K562 (cell line): ENCODE data around the gene DCTN5. TPM values are rescaled to one million over a fixed set of nuclear protein-coding genes. Genes with fewer than 3 reads are reported as not detected.

ENCODE experiments used
- CBFA2T2 ChIP-seq: fragments of 450-650 bp; conservative IDR thresholded peaks from 2 replicates; pipeline ENCODE4 v1.6.1; 2017; ENCODE audit warnings: mild to moderate bottlenecking
- CGGBP1 ChIP-seq: fragments of 250-450 bp; sonication (Bioruptor Pico); IDR thresholded peaks from 2 replicates; pipeline ENCODE4 v1.9.0; 2021; ENCODE audit warnings: mild to moderate bottlenecking
- CREB5 ChIP-seq: fragments of 250-450 bp; sonication (Bioruptor Pico); IDR thresholded peaks from 2 replicates; pipeline ENCODE4 v1.5.0; 2020; ENCODE audit warnings: mild to moderate bottlenecking
- DACH1 ChIP-seq: fragments of 450-650 bp; IDR thresholded peaks from 2 replicates; pipeline ENCODE4 v1.6.1; 2018; ENCODE audit not compliant: partially characterized antibody
- GTF2A2 ChIP-seq: IDR thresholded peaks from 2 replicates; pipeline ENCODE4 v1.6.1; 2016; ENCODE audit warnings: mild to moderate bottlenecking, missing genetic modification characterization, missing compliant biosample characterization
- HINFP ChIP-seq: fragments of 450-650 bp; conservative IDR thresholded peaks from 2 replicates; pipeline ENCODE4 v1.6.1; 2016; ENCODE audit warnings: missing genetic modification characterization, low read depth, mild to moderate bottlenecking, control low read depth, missing compliant biosample characterization
- KDM4B ChIP-seq, 2 experiments: fragments of 450-650 bp in 1 of 2; sonication (generic) in 1 of 2; IDR thresholded peaks; 2 replicates each; pipeline ENCODE4 v1.6.1; 2016 to 2017; ENCODE audit warnings: borderline replicate concordance in 2 of 2, antibody characterized with exemption in 1 of 2, low read depth in 1 of 2, mild to moderate bottlenecking in 1 of 2
- MBD1 ChIP-seq: fragments of 250-450 bp; sonication (Bioruptor Pico); IDR thresholded peaks from 2 replicates; pipeline ENCODE4 v1.8.0; 2022; ENCODE audit warnings: inconsistent platforms
- NR0B1 ChIP-seq: fragments of 450-650 bp; IDR thresholded peaks from one replicate; pipeline ENCODE4 v1.6.1; 2018; ENCODE audit warnings: mild to moderate bottlenecking, moderate library complexity; ENCODE audit not compliant: partially characterized antibody
- NR1H2 ChIP-seq: sonication (generic); formaldehyde crosslinking; IDR thresholded peaks from 2 replicates; pipeline ENCODE4 v1.4.0; 2020; ENCODE audit warnings: mild to moderate bottlenecking, missing genetic modification reagents
- NR3C1 ChIP-seq: sonication (generic); formaldehyde crosslinking; IDR thresholded peaks from 2 replicates; pipeline ENCODE4 v1.8.1; 2022; ENCODE audit warnings: missing genetic modification reagents
- PCBP1 ChIP-seq: fragments of 200-400 bp; formaldehyde crosslinking; IDR thresholded peaks from 2 replicates; pipeline ENCODE4 v1.6.1; 2018; ENCODE audit warnings: mild to moderate bottlenecking, low read depth, low read length; ENCODE audit not compliant: poor library complexity, severe bottlenecking
- POU5F1 ChIP-seq: fragments of 150-350 bp; IDR thresholded peaks from 2 replicates; pipeline ENCODE4 v1.6.1; 2014; ENCODE audit warnings: borderline replicate concordance, low read length, low read depth, mild to moderate bottlenecking; ENCODE audit not compliant: partially characterized antibody
- RBM14 ChIP-seq: fragments of 200-400 bp; formaldehyde crosslinking; IDR thresholded peaks from 2 replicates; pipeline ENCODE4 v1.6.1; 2018; ENCODE audit warnings: low read depth, mild to moderate bottlenecking, low read length, moderate library complexity, borderline replicate concordance; ENCODE audit not compliant: insufficient read depth
- RBM15 ChIP-seq: fragments of 200-400 bp; formaldehyde crosslinking; IDR thresholded peaks from 2 replicates; pipeline ENCODE4 v1.6.1; 2018; ENCODE audit warnings: mild to moderate bottlenecking, low read length, moderate library complexity; ENCODE audit not compliant: insufficient read depth
- RFX5 ChIP-seq: IDR thresholded peaks from 2 replicates; pipeline ENCODE4 v1.6.1; 2011; ENCODE audit warnings: low read depth, mild to moderate bottlenecking, improper control_type of control experiment, low read length
- SMC3 ChIP-seq: conservative IDR thresholded peaks from 2 replicates; pipeline ENCODE4 v1.6.1; 2011; ENCODE audit warnings: low read depth, low read length, improper control_type of control experiment; ENCODE audit not compliant: insufficient read depth
- SRSF1 ChIP-seq: fragments of 200-400 bp; formaldehyde crosslinking; IDR thresholded peaks from 2 replicates; pipeline ENCODE4 v1.6.1; 2017; ENCODE audit warnings: mild to moderate bottlenecking, low read depth, low read length, moderate library complexity
- SUPT5H ChIP-seq: fragments of 450-650 bp; IDR thresholded peaks from 2 replicates; pipeline ENCODE4 v1.6.1; 2016
- TAF9B ChIP-seq: fragments of 450-650 bp; IDR thresholded peaks from 2 replicates; pipeline ENCODE4 v1.6.1; 2018; ENCODE audit warnings: mild to moderate bottlenecking; ENCODE audit not compliant: partially characterized antibody
- TCF7 ChIP-seq: sonication (generic); IDR thresholded peaks from 2 replicates; pipeline ENCODE4 v1.6.1; 2016; ENCODE audit warnings: antibody characterized with exemption, borderline replicate concordance
- ZBTB1 ChIP-seq: sonication (generic); formaldehyde crosslinking; IDR thresholded peaks from 2 replicates; pipeline ENCODE4 v1.8.1; 2023; ENCODE audit warnings: missing genetic modification reagents, low read depth, mild to moderate bottlenecking, borderline replicate concordance
- ZC3H11A ChIP-seq: IDR thresholded peaks from 2 replicates; pipeline ENCODE4 v1.6.1; 2012; ENCODE audit warnings: low read depth, low read length, improper control_type of control experiment
- ZNF12 ChIP-seq: sonication (generic); formaldehyde crosslinking; IDR thresholded peaks from 2 replicates; pipeline ENCODE4 v1.4.0; 2020; ENCODE audit warnings: mild to moderate bottlenecking, missing genetic modification reagents
- ZNF586 ChIP-seq: fragments of 450-650 bp; formaldehyde crosslinking; conservative IDR thresholded peaks from 2 replicates; pipeline ENCODE4 v1.4.0; 2020; ENCODE audit warnings: mild to moderate bottlenecking, moderate library complexity
- polyA plus RNA-seq, 8 experiments: library from polyadenylated mRNA; depleted of rRNA in 4 of 8; stranded (reverse) in 5 of 8; unstranded in 3 of 8; fragments of >200 nt; fragmentation: Nextera tagmentation in 2 of 8; fragmentation: Illumina TruSeq in 1 of 8; extraction: Ambion mirVana in 2 of 8; extraction: Trizol in 1 of 8; gene quantifications; 2 replicates each; pipeline versions ENCODE4 v1.2.1 to v1.2.3, GENCODE V29; 2011 to 2014; ENCODE audit warnings: inconsistent platforms in 1 of 8, missing spikeins in 1 of 8
- total RNA-seq, 7 experiments: library from RNA; depleted of rRNA in 6 of 7; stranded (reverse); fragments of >200 nt in 6 of 7; fragmentation: Illumina TruSeq in 2 of 7; extraction: Trizol in 2 of 7; gene quantifications; 2 replicates each; pipeline versions ENCODE4 v1.2.1 to v1.2.3, GENCODE V29; 2011 to 2021; ENCODE audit warnings: low replicate concordance in 1 of 7

DCTN5 gene
- total and polyA plus RNA-seq, 9 of the 15 experiments (the other 6 are each of a cell fraction or from before 2014, with no cell fraction given), result 35.8 to 149 (median 75.9) TPM

GRCh38 chr16:23667355-23667659 lies 26.0 kb downstream of the DCTN5 start (continued):
- TF ChIP-seq KDM4B (IDR thresholded peaks at IDR 0.05; ENCODE audit: borderline replicate concordance in 2 of 2, low read depth in 1 of 2), result no peak
- no peak for TF ChIP-seq RBM15
- TF ChIP-seq CGGBP1 (CRISPR knock-in tag), result no peak
- no peak for TF ChIP-seq ZNF586 (CRISPR knock-in tag)
- no peak for TF ChIP-seq GTF2A2 (tag)
- TF ChIP-seq CREB5, result no peak
- no peak for TF ChIP-seq ZNF12 (CRISPR knock-in tag)
- TF ChIP-seq SRSF1, result no peak
- TF ChIP-seq MBD1 (CRISPR knock-in tag), result no peak
- TF ChIP-seq HINFP (tag), result no peak
- TF ChIP-seq ZC3H11A, result no peak
- TF ChIP-seq NR0B1, result no peak
- TF ChIP-seq SUPT5H, result 0 out of 2 replicates have a peak, but pooled peaks have one; percentile 25
- TF ChIP-seq PCBP1, result no peak
- TF ChIP-seq RBM14, result no peak
- no peak for TF ChIP-seq RFX5
- no peak for TF ChIP-seq POU5F1
- TF ChIP-seq TAF9B, result no peak
- no peak for TF ChIP-seq NR1H2 (CRISPR knock-in tag)
- no peak for TF ChIP-seq DACH1
- TF ChIP-seq NR3C1 (CRISPR knock-in tag), result no peak
- no peak for TF ChIP-seq TCF7
- TF ChIP-seq CBFA2T2, result peak; percentile 96
- TF ChIP-seq SMC3, result no peak
- TF ChIP-seq ZBTB1 (CRISPR knock-in tag), result no peak
